Skeletal muscle cell (primary cell): ENCODE measurements around the gene ADGRD1.

Experiments
- DNase-seq: peaks from one replicate; pipeline ENCODE4 v3.0.0-alpha.2; 2010; ENCODE audit warnings: low read depth
- H3K4me3 ChIP-seq: 2 replicates; pipeline ENCODE4 v1.5.1; 2011; ENCODE audit warnings: low read depth, mild to moderate bottlenecking, control low read depth, low read length, moderate library complexity

Gene ADGRD1

GRCh38 chr12:130960787-130961186, 7.1 kb downstream of the ADGRD1 start:
- H3K4me3 ChIP-seq, result no peak overlapping the region
- no peak for DNase-seq

- no peak overlapping the region for H3K4me3 ChIP-seq
- no peak for DNase-seq
These were observed 8.3 kb downstream of the ADGRD1 start for GRCh38 chr12:130961921-130962451.

- H3K4me3 ChIP-seq, result no peak overlapping the region
- no peak for DNase-seq
These were observed 11.5 kb downstream of the ADGRD1 start for GRCh38 chr12:130965214-130965613.

- no peak overlapping the region for H3K4me3 ChIP-seq
- no peak for DNase-seq
These were observed 12.0 kb downstream of the ADGRD1 start for GRCh38 chr12:130965668-130966067.

GRCh38 chr12:130966443-130967030, 12.8 kb downstream of the ADGRD1 start:
- no peak overlapping the region for H3K4me3 ChIP-seq
- DNase-seq, result no peak

GRCh38 chr12:130967636-130968035, 13.9 kb downstream of the ADGRD1 start:
- no peak for DNase-seq
- H3K4me3 ChIP-seq, result no peak overlapping the region

- no peak for DNase-seq
- no peak overlapping the region for H3K4me3 ChIP-seq
These were observed 14.9 kb downstream of the ADGRD1 start for GRCh38 chr12:130968611-130969010.

GRCh38 chr12:130969223-130969622, 15.5 kb downstream of the ADGRD1 start:
- H3K4me3 ChIP-seq, result no peak overlapping the region
- DNase-seq, result no peak

- H3K4me3 ChIP-seq, result no peak overlapping the region
- no peak for DNase-seq
These were observed 16.6 kb downstream of the ADGRD1 start for GRCh38 chr12:130970165-130970907.

- no peak overlapping the region for H3K4me3 ChIP-seq
- DNase-seq, result no peak
These were observed 17.2 kb downstream of the ADGRD1 start for GRCh38 chr12:130970908-130971233.

GRCh38 chr12:130971925-130972585, 18.3 kb downstream of the ADGRD1 start:
- H3K4me3 ChIP-seq, result no peak overlapping the region
- DNase-seq, result no peak

- no peak for DNase-seq
These were observed 18.9 kb downstream of the ADGRD1 start for GRCh38 chr12:130972586-130972950.

GRCh38 chr12:130973109-130973508, 19.4 kb downstream of the ADGRD1 start:
- H3K4me3 ChIP-seq, result no peak overlapping the region
- DNase-seq, result no peak

More at GRCh38 chr12:130972586-130972950, 18.9 kb downstream of the ADGRD1 start:
- H3K4me3 ChIP-seq, result no peak overlapping the region

- no peak overlapping the region for H3K4me3 ChIP-seq
- no peak for DNase-seq
These were observed 20.2 kb downstream of the ADGRD1 start for GRCh38 chr12:130973906-130974305.

- H3K4me3 ChIP-seq, result no peak overlapping the region
- DNase-seq, result no peak
These were observed 21.4 kb downstream of the ADGRD1 start for GRCh38 chr12:130975116-130975515.

GRCh38 chr12:130976171-130976720, 22.5 kb downstream of the ADGRD1 start:
- no peak for DNase-seq
- no peak overlapping the region for H3K4me3 ChIP-seq

- no peak for DNase-seq
- no peak overlapping the region for H3K4me3 ChIP-seq
These were observed 23.5 kb downstream of the ADGRD1 start for GRCh38 chr12:130977046-130977742.

GRCh38 chr12:130977743-130978095, 24.0 kb downstream of the ADGRD1 start:
- no peak overlapping the region for H3K4me3 ChIP-seq
- DNase-seq, result no peak

- H3K4me3 ChIP-seq, result no peak overlapping the region
- DNase-seq, result no peak
These were observed 25.1 kb downstream of the ADGRD1 start for GRCh38 chr12:130978785-130979184.
